ENCODE measurements around the gene CCDC137.

The CCDC137 gene

GRCh38 chr17:81638683-81639082 lies 27.9 kb upstream of the CCDC137 start:
- Histone ChIP-seq H3K27ac (replicated peaks) (no peak overlapping the region), H3K4me3 (replicated peaks; ENCODE audit: insufficient read depth, low read length) (no peak overlapping the region), H3K27me3 (ENCODE audit: insufficient read depth, poor library complexity, severe bottlenecking) (no peaks in the 10 kb centered on the region)
- TF ChIP-seq REST (IDR thresholded peaks at IDR 0.05; ENCODE audit: insufficient replicate concordance, low read depth) (no peak), POLR2AphosphoS5 (IDR thresholded peaks at IDR 0.05; ENCODE audit: low read depth) (no peak), GABPA (IDR thresholded peaks at IDR 0.05; ENCODE audit: low read depth) (no peak), SPI1 (IDR thresholded peaks at IDR 0.05; ENCODE audit: borderline replicate concordance, low read depth) (no peak)
- TF ChIP-seq, protein P1, sequence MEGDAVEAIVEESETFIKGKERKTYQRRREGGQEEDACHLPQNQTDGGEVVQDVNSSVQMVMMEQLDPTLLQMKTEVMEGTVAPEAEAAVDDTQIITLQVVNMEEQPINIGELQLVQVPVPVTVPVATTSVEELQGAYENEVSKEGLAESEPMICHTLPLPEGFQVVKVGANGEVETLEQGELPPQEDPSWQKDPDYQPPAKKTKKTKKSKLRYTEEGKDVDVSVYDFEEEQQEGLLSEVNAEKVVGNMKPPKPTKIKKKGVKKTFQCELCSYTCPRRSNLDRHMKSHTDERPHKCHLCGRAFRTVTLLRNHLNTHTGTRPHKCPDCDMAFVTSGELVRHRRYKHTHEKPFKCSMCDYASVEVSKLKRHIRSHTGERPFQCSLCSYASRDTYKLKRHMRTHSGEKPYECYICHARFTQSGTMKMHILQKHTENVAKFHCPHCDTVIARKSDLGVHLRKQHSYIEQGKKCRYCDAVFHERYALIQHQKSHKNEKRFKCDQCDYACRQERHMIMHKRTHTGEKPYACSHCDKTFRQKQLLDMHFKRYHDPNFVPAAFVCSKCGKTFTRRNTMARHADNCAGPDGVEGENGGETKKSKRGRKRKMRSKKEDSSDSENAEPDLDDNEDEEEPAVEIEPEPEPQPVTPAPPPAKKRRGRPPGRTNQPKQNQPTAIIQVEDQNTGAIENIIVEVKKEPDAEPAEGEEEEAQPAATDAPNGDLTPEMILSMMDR (IDR thresholded peaks at IDR 0.05; ENCODE audit: insufficient read depth, low read length), result no peak
- DNase-seq (ENCODE audit: low read depth in 1 of 2, low spot score in 1 of 2), result no peak

- DNase-seq (ENCODE audit: low read depth in 1 of 2, low spot score in 1 of 2), result no peak
- Histone ChIP-seq H3K27me3 (ENCODE audit: insufficient read depth, poor library complexity, severe bottlenecking) (no peaks in the 10 kb centered on the region), H3K27ac (replicated peaks) (no peak overlapping the region), H3K4me3 (replicated peaks; ENCODE audit: insufficient read depth, low read length) (no peak overlapping the region)
- TF ChIP-seq, protein P1 (IDR thresholded peaks at IDR 0.05; ENCODE audit: insufficient read depth, low read length), result no peak
- TF ChIP-seq REST (IDR thresholded peaks at IDR 0.05; ENCODE audit: insufficient replicate concordance, low read depth), result no peak
- no peak for TF ChIP-seq GABPA (IDR thresholded peaks at IDR 0.05; ENCODE audit: low read depth)
- no peak for TF ChIP-seq POLR2AphosphoS5 (IDR thresholded peaks at IDR 0.05; ENCODE audit: low read depth)
- no peak for TF ChIP-seq SPI1 (IDR thresholded peaks at IDR 0.05; ENCODE audit: borderline replicate concordance, low read depth)
Measured at GRCh38 chr17:81640011-81640410, 26.5 kb upstream of the CCDC137 start.

DNA sequence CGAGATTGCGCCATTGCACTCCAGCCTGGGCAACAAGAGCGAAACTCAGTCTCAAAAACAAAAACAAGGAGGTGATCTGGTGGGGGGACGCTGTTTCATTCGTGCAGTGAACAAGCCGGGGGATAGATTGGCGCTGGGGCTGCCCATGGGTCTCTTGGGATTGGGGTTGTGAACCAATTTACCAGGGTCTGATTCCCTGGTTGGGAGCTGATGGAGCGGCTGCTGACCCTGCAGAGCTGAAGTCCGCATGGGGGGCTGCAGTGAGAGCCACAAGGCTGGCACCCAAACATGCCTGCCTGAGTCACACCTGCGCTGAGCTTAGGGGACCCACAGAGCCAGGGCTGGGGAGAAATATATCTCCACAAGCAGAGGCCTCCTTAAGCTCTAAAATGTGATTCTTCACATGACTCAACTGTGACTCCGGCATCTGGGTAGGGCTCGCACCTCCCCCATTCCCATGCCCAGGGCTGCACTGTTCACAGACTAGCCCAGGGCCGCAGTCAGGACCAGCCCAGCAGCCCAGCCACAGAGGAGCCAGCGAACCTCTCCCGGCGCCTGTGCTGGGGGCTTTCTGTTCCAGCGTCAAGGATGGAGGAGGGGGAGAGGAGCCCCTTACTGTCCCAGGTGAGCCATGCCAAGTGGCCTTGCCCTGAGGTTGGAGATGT lies 24.6 kb upstream of the CCDC137 start:
- Histone ChIP-seq H3K27me3 (ENCODE audit: insufficient read depth, poor library complexity, severe bottlenecking) (no peaks in the 10 kb centered on the region), H3K27ac (replicated peaks) (no peak overlapping the region), H3K4me3 (replicated peaks; ENCODE audit: insufficient read depth, low read length) (no peak overlapping the region)
- TF ChIP-seq, protein P1 (IDR thresholded peaks at IDR 0.05; ENCODE audit: insufficient read depth, low read length), result no peak
- TF ChIP-seq GABPA (IDR thresholded peaks at IDR 0.05; ENCODE audit: low read depth) (no peak), POLR2AphosphoS5 (IDR thresholded peaks at IDR 0.05; ENCODE audit: low read depth) (no peak), SPI1 (IDR thresholded peaks at IDR 0.05; ENCODE audit: borderline replicate concordance, low read depth) (no peak), REST (IDR thresholded peaks at IDR 0.05; ENCODE audit: insufficient replicate concordance, low read depth) (no peak)
- no peak for DNase-seq (ENCODE audit: low read depth in 1 of 2, low spot score in 1 of 2)
